Gastrocnemius medialis (tissue), 4 donors: ENCODE measurements around the gene OSGIN1. TPM values are rescaled to one million over a fixed set of nuclear protein-coding genes. Genes with fewer than 3 reads are reported as not detected.
A peak's percentile ranks its signal among the peaks of the same experiment; 100 is the strongest.

Source experiments
- ATAC-seq, 2 donors: fragments of 150-250 bp; one replicate each; pipeline ENCODE4 v1.9.1; 2016
- DNase-seq, 2 donors: peaks; one replicate each; pipeline ENCODE4 v3.0.0-alpha.2; 2019
- H3K27ac ChIP-seq, 4 donors: fragments of 200-600 bp; sonication (generic); 1 replicate in 1 of 4; 2 replicates in 3 of 4; pipeline ENCODE4 v1.5.1; 2016 to 2018; ENCODE audit warnings: mild to moderate bottlenecking in 2 of 4, moderate library complexity in 1 of 4
- H3K27me3 ChIP-seq, 3 donors: fragments of 200-600 bp; sonication (generic) in 2 of 3; 1 replicate in 1 of 3; 2 replicates in 2 of 3; pipeline versions ENCODE4 v1.5.1 to v1.6.0; 2016 to 2019; ENCODE audit warnings: mild to moderate bottlenecking in 1 of 3, moderate library complexity in 1 of 3
- H3K36me3 ChIP-seq, 2 donors: fragments of 200-600 bp; sonication (generic) in 1 of 2; one replicate each; pipeline ENCODE4 v1.5.1; 2017 to 2018
- H3K4me1 ChIP-seq, 2 donors: fragments of 200-600 bp; sonication (generic) in 1 of 2; one replicate each; pipeline ENCODE4 v1.5.1; 2016 to 2017; ENCODE audit warnings: mild to moderate bottlenecking in 2 of 2
- H3K4me3 ChIP-seq, 4 donors: fragments of 200-600 bp; sonication (generic) in 3 of 4; 1 replicate in 1 of 4; 2 replicates in 3 of 4; pipeline ENCODE4 v1.5.1; 2016 to 2019; ENCODE audit warnings: mild to moderate bottlenecking in 2 of 4
- H3K9me3 ChIP-seq, 3 donors: fragments of 200-600 bp; sonication (generic) in 2 of 3; 1 replicate in 1 of 3; 2 replicates in 2 of 3; pipeline ENCODE4 v1.5.1; 2016 to 2019
- CTCF ChIP-seq, 5 experiments: fragments of 450-650 bp in 3 of 5; fragments of 200-600 bp in 2 of 5; sonication (generic) in 2 of 5; IDR thresholded peaks in 4 of 5; conservative IDR thresholded peaks in 1 of 5; 1 replicate in 4 of 5; 2 replicates in 1 of 5; pipeline ENCODE4 v1.5.1; 2016 to 2019; ENCODE audit warnings: antibody characterized with exemption in 5 of 5, mild to moderate bottlenecking in 3 of 5, moderate library complexity in 3 of 5
- POLR2A ChIP-seq, 2 donors: fragments of 450-650 bp; IDR thresholded peaks; one replicate each; pipeline ENCODE4 v1.6.1; 2017; ENCODE audit warnings: antibody characterized with exemption in 2 of 2, mild to moderate bottlenecking in 2 of 2, moderate library complexity in 2 of 2
- in situ Hi-C, 4 donors: fragments of 200-750 bp; cut with MboI; loops; one replicate each; pipeline versions ENCODE4 v1.15.0 to v1.8.0; 2017; ENCODE audit warnings: low sequenced_read_pairs in 4 of 4
- intact Hi-C: fragments of 100-400 bp; cut with DNase I; formaldehyde crosslinking; loops from one replicate; pipeline ENCODE4 v1.15.1; 2023; ENCODE audit warnings: low total_unique reads
- total RNA-seq, 4 donors: library from RNA; depleted of rRNA; stranded (reverse); fragments of >200 nt; gene quantifications; one replicate each; pipeline versions ENCODE4 v1.1.0 to v1.2.3, GENCODE V29; 2016

The OSGIN1 gene
- total RNA-seq, 4 donors from 2014 or later: 9.6 to 24.9 (median 13.2) TPM

- H3K27me3 ChIP-seq: no peaks in the 10 kb centered on the region
- in situ Hi-C loops (loop anchor here (10.0 to 25.0 kb wide), 7 partner anchors 104 to 529 kb away; partner anchors contain the start of genes TAF1C (in 2 of the 4), ADAD2 (in 1 of the 4) and HSBP1 (in 1 of the 4)), intact Hi-C loops (no loop called here)
- TF ChIP-seq POLR2A (IDR thresholded peaks at IDR 0.05) (no peak), CTCF (IDR thresholded peaks at IDR 0.05 in 4 of 5, conservative IDR thresholded peaks at IDR 0.05 in 1 of 5) (no peak)
- DNase-seq: no peak
- ATAC-seq: no peak
- H3K27ac ChIP-seq: peak overlapping the region; percentile 79 to 100 (median 91)
- no peak overlapping the region for H3K4me3 ChIP-seq
- no peaks in the 10 kb centered on the region for H3K9me3 ChIP-seq
- H3K4me1 ChIP-seq: peaks cover 34 to 52% of the 10 kb centered on the region in 2 donors
- H3K36me3 ChIP-seq: peaks cover 0 to 64% of the 10 kb centered on the region in 2 donors
Observed at GRCh38 chr16:83958137-83958845, 5.3 kb downstream of the OSGIN1 start.

- Histone ChIP-seq H3K4me1 (peaks cover 34 to 49% of the 10 kb centered on the region in 2 donors), H3K9me3 (no peaks in the 10 kb centered on the region), H3K36me3 (peaks cover 0 to 71% of the 10 kb centered on the region in 2 donors), H3K4me3 (no peak overlapping the region), H3K27ac (peak overlapping the region; percentile 79 to 100 (median 91)), H3K27me3 (no peaks in the 10 kb centered on the region)
- intact Hi-C loops: no loop called here
- TF ChIP-seq POLR2A (IDR thresholded peaks at IDR 0.05) (no peak), CTCF (IDR thresholded peaks at IDR 0.05 in 4 of 5, conservative IDR thresholded peaks at IDR 0.05 in 1 of 5) (no peak)
- DNase-seq: no peak
- in situ Hi-C loops: loop anchor here (10.0 to 25.0 kb wide), 7 partner anchors 103 to 528 kb away; partner anchors contain the start of genes TAF1C (in 2 of the 4), ADAD2 (in 1 of the 4) and HSBP1 (in 1 of the 4)
- peak; percentile 40 to 61 for ATAC-seq
Observed at GRCh38 chr16:83958846-83959565, 6.0 kb downstream of the OSGIN1 start.

GRCh38 chr16:83959656-83960434 is 6.8 kb downstream of the OSGIN1 start:
- Histone ChIP-seq H3K9me3 (no peaks in the 10 kb centered on the region), H3K4me1 (peaks cover 25 to 41% of the 10 kb centered on the region in 2 donors), H3K27me3 (no peaks in the 10 kb centered on the region), H3K4me3 (no peak overlapping the region), H3K36me3 (peaks cover 0 to 79% of the 10 kb centered on the region in 2 donors), H3K27ac (peak overlapping the region; percentile 79 to 100 (median 91))
- intact Hi-C loops: no loop called here
- in situ Hi-C loops: loop anchor here (10.0 to 25.0 kb wide), 7 partner anchors 102 to 527 kb away; partner anchors contain the start of genes TAF1C (in 2 of the 4), ADAD2 (in 1 of the 4) and HSBP1 (in 1 of the 4)
- TF ChIP-seq POLR2A (IDR thresholded peaks at IDR 0.05) (no peak), CTCF (IDR thresholded peaks at IDR 0.05 in 4 of 5, conservative IDR thresholded peaks at IDR 0.05 in 1 of 5) (no peak)
- peak; percentile 54 to 87 for ATAC-seq
- peak in 1 of 2 donors; percentile 75 for DNase-seq

GRCh38 chr16:83960521-83961249 is 7.6 kb downstream of the OSGIN1 start:
- no peak for ATAC-seq
- no peaks in the 10 kb centered on the region for H3K27me3 ChIP-seq
- peaks cover 0 to 88% of the 10 kb centered on the region in 2 donors for H3K36me3 ChIP-seq
- peaks cover 21 to 32% of the 10 kb centered on the region in 2 donors for H3K4me1 ChIP-seq
- no peaks in the 10 kb centered on the region for H3K9me3 ChIP-seq
- in situ Hi-C loops (loop anchor here (10.0 to 25.0 kb wide), 6 partner anchors 102 to 527 kb away; partner anchors contain the start of genes ADAD2 (in 1 of the 4), HSBP1 (in 1 of the 4) and TAF1C (in 1 of the 4)), intact Hi-C loops (no loop called here)
- TF ChIP-seq POLR2A (IDR thresholded peaks at IDR 0.05): no peak
- TF ChIP-seq CTCF (IDR thresholded peaks at IDR 0.05 in 4 of 5, conservative IDR thresholded peaks at IDR 0.05 in 1 of 5): no peak
- DNase-seq: no peak
- H3K27ac ChIP-seq: peak overlapping the region; percentile 79 to 100 (median 91)
- H3K4me3 ChIP-seq: no peak overlapping the region
